Gastroesophageal sphincter (tissue), 3 donors: ENCODE results near the gene KCNJ18.
"Not testable (repeated sequence)": the region's sequence is repeated elsewhere in the genome, so short reads cannot be mapped to it uniquely, and the experiment has no call there.

ENCODE experiments used
- CTCF ChIP-seq, 4 experiments: fragments of 200-600 bp in 2 of 4; fragments of 450-650 bp in 2 of 4; sonication (generic) in 1 of 4; IDR thresholded peaks; one replicate each; pipeline ENCODE4 v1.5.1; 2017 to 2019; ENCODE audit warnings: antibody characterized with exemption in 4 of 4, mild to moderate bottlenecking in 2 of 4, moderate library complexity in 2 of 4
- POLR2A ChIP-seq, 2 donors: fragments of 450-650 bp; IDR thresholded peaks; one replicate each; pipeline ENCODE4 v1.6.1; 2017; ENCODE audit warnings: antibody characterized with exemption in 2 of 2, mild to moderate bottlenecking in 2 of 2, moderate library complexity in 1 of 2
- POLR2AphosphoS5 ChIP-seq: sonication (generic); formaldehyde crosslinking; IDR thresholded peaks from one replicate; pipeline ENCODE4 v1.6.1; 2017; ENCODE audit warnings: antibody characterized with exemption

- TF ChIP-seq CTCF (IDR thresholded peaks at IDR 0.05); POLR2A (IDR thresholded peaks at IDR 0.05); POLR2AphosphoS5: not testable (repeated sequence)
Measured at GRCh38 chr17:21751111-21751510, 58.8 kb downstream of the KCNJ18 start.
